ENCODE measurements around the gene RBM33. TPM values are rescaled to one million over a fixed set of nuclear protein-coding genes. Genes with fewer than 3 reads are reported as not detected.

RBM33 gene
- total and polyA plus RNA-seq, 10 of the 15 experiments (the other 5 are each of a cell fraction or from before 2014, with no cell fraction given): 4.7 to 67.2 (median 24.3) TPM

DNA sequence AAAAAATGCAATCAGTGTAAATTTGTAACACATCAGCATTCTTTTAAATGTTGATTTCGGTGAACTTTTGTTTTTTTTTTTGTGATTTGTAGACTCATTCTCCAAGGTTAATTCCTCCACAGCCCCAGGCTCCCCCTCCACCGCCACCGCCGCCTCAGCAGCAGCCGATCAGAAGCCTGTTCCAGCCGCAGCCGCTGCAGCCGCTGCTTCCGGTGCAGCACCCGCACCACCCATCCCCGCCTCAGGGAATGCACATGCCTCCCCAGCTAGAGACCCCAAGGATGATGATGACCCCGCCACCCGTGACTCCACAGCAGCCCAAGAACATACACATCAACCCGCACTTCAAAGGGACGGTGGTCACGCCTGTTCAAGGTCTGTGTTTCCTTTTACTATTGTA, 66.6 kb downstream of the RBM33 start:
- H3K36me3 ChIP-seq (ENCODE audit: control insufficient read depth in 2 of 2, insufficient read depth in 2 of 2, low read length in 1 of 2): peaks cover 24 to 53% of the 10 kb centered on the region in 2 experiments
- no peak overlapping the region for H3K27ac ChIP-seq (ENCODE audit: control insufficient read depth, insufficient read depth)
- no peak overlapping the region for H3K4me2 ChIP-seq (ENCODE audit: control insufficient read depth, insufficient read depth)
- no peaks in the 10 kb centered on the region; the same call in 1 of the 2 replicates for H4K20me1 ChIP-seq (ENCODE audit: control insufficient read depth, insufficient read depth)
- peaks cover 11% of the 10 kb centered on the region for H3K79me2 ChIP-seq (ENCODE audit: control insufficient read depth, insufficient read depth, low read length)
- TF ChIP-seq NR2C1 (IDR thresholded peaks at IDR 0.05): no peak
- no peak for TF ChIP-seq BCL3 (IDR thresholded peaks at IDR 0.05; ENCODE audit: borderline replicate concordance, insufficient read depth, low read depth, low read length, poor library complexity, severe bottlenecking)
- TF ChIP-seq, protein P1, sequence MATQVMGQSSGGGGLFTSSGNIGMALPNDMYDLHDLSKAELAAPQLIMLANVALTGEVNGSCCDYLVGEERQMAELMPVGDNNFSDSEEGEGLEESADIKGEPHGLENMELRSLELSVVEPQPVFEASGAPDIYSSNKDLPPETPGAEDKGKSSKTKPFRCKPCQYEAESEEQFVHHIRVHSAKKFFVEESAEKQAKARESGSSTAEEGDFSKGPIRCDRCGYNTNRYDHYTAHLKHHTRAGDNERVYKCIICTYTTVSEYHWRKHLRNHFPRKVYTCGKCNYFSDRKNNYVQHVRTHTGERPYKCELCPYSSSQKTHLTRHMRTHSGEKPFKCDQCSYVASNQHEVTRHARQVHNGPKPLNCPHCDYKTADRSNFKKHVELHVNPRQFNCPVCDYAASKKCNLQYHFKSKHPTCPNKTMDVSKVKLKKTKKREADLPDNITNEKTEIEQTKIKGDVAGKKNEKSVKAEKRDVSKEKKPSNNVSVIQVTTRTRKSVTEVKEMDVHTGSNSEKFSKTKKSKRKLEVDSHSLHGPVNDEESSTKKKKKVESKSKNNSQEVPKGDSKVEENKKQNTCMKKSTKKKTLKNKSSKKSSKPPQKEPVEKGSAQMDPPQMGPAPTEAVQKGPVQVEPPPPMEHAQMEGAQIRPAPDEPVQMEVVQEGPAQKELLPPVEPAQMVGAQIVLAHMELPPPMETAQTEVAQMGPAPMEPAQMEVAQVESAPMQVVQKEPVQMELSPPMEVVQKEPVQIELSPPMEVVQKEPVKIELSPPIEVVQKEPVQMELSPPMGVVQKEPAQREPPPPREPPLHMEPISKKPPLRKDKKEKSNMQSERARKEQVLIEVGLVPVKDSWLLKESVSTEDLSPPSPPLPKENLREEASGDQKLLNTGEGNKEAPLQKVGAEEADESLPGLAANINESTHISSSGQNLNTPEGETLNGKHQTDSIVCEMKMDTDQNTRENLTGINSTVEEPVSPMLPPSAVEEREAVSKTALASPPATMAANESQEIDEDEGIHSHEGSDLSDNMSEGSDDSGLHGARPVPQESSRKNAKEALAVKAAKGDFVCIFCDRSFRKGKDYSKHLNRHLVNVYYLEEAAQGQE (IDR thresholded peaks at IDR 0.05; ENCODE audit: low read depth, low read length): no peak
- no peak for TF ChIP-seq MXI1 (IDR thresholded peaks at IDR 0.05; ENCODE audit: low read depth, low read length)
- TF ChIP-seq CREB1 (IDR thresholded peaks at IDR 0.05; ENCODE audit: low read depth): no peak
- TF ChIP-seq ZZZ3 (IDR thresholded peaks at IDR 0.05; ENCODE audit: control insufficient read depth, insufficient read length, low read depth): no peak
- TF ChIP-seq, protein P2, sequence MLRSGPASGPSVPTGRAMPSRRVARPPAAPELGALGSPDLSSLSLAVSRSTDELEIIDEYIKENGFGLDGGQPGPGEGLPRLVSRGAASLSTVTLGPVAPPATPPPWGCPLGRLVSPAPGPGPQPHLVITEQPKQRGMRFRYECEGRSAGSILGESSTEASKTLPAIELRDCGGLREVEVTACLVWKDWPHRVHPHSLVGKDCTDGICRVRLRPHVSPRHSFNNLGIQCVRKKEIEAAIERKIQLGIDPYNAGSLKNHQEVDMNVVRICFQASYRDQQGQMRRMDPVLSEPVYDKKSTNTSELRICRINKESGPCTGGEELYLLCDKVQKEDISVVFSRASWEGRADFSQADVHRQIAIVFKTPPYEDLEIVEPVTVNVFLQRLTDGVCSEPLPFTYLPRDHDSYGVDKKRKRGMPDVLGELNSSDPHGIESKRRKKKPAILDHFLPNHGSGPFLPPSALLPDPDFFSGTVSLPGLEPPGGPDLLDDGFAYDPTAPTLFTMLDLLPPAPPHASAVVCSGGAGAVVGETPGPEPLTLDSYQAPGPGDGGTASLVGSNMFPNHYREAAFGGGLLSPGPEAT (IDR thresholded peaks at IDR 0.05; ENCODE audit: low read depth): no peak
- TF ChIP-seq TARDBP (IDR thresholded peaks at IDR 0.05; ENCODE audit: borderline replicate concordance): no peak
- TF ChIP-seq MEF2B (IDR thresholded peaks at IDR 0.05; ENCODE audit: partially characterized antibody, poor library complexity, severe bottlenecking): no peak
- TF ChIP-seq, protein P3, sequence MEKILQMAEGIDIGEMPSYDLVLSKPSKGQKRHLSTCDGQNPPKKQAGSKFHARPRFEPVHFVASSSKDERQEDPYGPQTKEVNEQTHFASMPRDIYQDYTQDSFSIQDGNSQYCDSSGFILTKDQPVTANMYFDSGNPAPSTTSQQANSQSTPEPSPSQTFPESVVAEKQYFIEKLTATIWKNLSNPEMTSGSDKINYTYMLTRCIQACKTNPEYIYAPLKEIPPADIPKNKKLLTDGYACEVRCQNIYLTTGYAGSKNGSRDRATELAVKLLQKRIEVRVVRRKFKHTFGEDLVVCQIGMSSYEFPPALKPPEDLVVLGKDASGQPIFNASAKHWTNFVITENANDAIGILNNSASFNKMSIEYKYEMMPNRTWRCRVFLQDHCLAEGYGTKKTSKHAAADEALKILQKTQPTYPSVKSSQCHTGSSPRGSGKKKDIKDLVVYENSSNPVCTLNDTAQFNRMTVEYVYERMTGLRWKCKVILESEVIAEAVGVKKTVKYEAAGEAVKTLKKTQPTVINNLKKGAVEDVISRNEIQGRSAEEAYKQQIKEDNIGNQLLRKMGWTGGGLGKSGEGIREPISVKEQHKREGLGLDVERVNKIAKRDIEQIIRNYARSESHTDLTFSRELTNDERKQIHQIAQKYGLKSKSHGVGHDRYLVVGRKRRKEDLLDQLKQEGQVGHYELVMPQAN (conservative IDR thresholded peaks at IDR 0.05): no peak
- TF ChIP-seq GABPA (IDR thresholded peaks at IDR 0.05; ENCODE audit: low read depth): no peak
- TF ChIP-seq IRF4 (IDR thresholded peaks at IDR 0.05; ENCODE audit: low read depth, low read length): no peak
- H3K4me3 ChIP-seq: no peak overlapping the region
- in situ Hi-C loops (cut with MboI) (no loop called here), intact Hi-C loops (cut with micrococcal nuclease; ENCODE audit: unreplicated experiment) (no loop called here)
- no peaks in the 10 kb centered on the region for H3K9me3 ChIP-seq (replicated peaks; ENCODE audit: control insufficient read depth, insufficient read depth, low read length)
- ChIA-PET CTCF (interaction anchor here (1.2 to 1.6 kb wide), 2 partner anchors 112 kb away, joined by 3 to 4 read pairs; no protein-coding TSS in a partner anchor), POLR2A (interaction anchor here (0.6 to 0.8 kb wide), 3 partner anchors 13 to 67 kb away, joined by 3 to 7 read pairs (median 5); no protein-coding TSS in a partner anchor), SMC1A (ENCODE audit: uncharacterized antibody, unreplicated experiment) (interaction anchor here (1.3 to 2.6 kb wide), 4 partner anchors 10 to 18 kb away, joined by 4 to 10 read pairs (median 6); no protein-coding TSS in a partner anchor), RAD21 (ENCODE audit: unreplicated experiment) (no interaction called here)
- H2AFZ ChIP-seq (ENCODE audit: control insufficient read depth, low read depth, low read length): no peak overlapping the region
- WGBS (ENCODE audit: insufficient coverage, insufficient replicate concordance, low lambda C conversion rate, missing lambda C conversion rate): 98% methylated on average over 16 of the region's 16 CpGs
- FAIRE-seq: no peak
- no peaks in the 10 kb centered on the region for H3K27me3 ChIP-seq (replicated peaks in 1 of 2; ENCODE audit: control insufficient read depth in 2 of 2, insufficient read depth in 2 of 2, low read length in 1 of 2)
- no TSS peak for BruUV-seq (replicated peaks)
- DNase-seq (ENCODE audit: low read depth, low spot score): no peak
- no peak overlapping the region for H3K9ac ChIP-seq (ENCODE audit: control insufficient read depth, insufficient read depth, low read length)
- ATAC-seq: no peak
- peaks cover 6% of the 10 kb centered on the region for H3K4me1 ChIP-seq (ENCODE audit: control insufficient read depth, insufficient read depth, low read length)
